Loucy (cell line): ENCODE data around the gene SMARCD3.

ENCODE experiments used
- H2AFZ ChIP-seq: fragments of 200-600 bp; sonication (generic); 2 replicates; pipeline ENCODE4 v1.6.0; 2016; ENCODE audit warnings: antibody characterized with exemption, mild to moderate bottlenecking, low read length, moderate library complexity
- H3F3A ChIP-seq: fragments of 200-600 bp; 2 replicates; pipeline ENCODE4 v1.6.0; 2016; ENCODE audit warnings: antibody characterized with exemption, low read depth, mild to moderate bottlenecking
- H3K27me3 ChIP-seq: fragments of 200-600 bp; sonication (generic); 2 replicates; pipeline ENCODE4 v1.6.1; 2014; ENCODE audit warnings: low read length, mild to moderate bottlenecking; ENCODE audit not compliant: insufficient read depth, poor library complexity, severe bottlenecking
- H3K36me3 ChIP-seq: fragments of 200-600 bp; sonication (generic); 2 replicates; pipeline ENCODE4 v1.6.1; 2016; ENCODE audit warnings: low read length; ENCODE audit not compliant: insufficient read depth
- H3K4me1 ChIP-seq: fragments of 200-600 bp; sonication (generic); 2 replicates; pipeline ENCODE4 v1.5.1; 2014; ENCODE audit warnings: low read length, mild to moderate bottlenecking; ENCODE audit not compliant: insufficient read depth, poor library complexity, severe bottlenecking
- H3K4me2 ChIP-seq: fragments of 200-600 bp; sonication (generic); 2 replicates; pipeline ENCODE4 v1.6.0; 2014; ENCODE audit warnings: antibody characterized with exemption, low read length, low read depth, mild to moderate bottlenecking; ENCODE audit not compliant: poor library complexity, severe bottlenecking
- H3K4me3 ChIP-seq: fragments of 200-600 bp; sonication (generic); 2 replicates; pipeline ENCODE4 v1.5.1; 2014; ENCODE audit warnings: low read length, mild to moderate bottlenecking, mixed read lengths; ENCODE audit not compliant: poor library complexity, severe bottlenecking
- H3K79me2 ChIP-seq: fragments of 200-600 bp; sonication (generic); 2 replicates; pipeline ENCODE4 v1.6.1; 2014; ENCODE audit warnings: low read length; ENCODE audit not compliant: insufficient read depth
- H3K9ac ChIP-seq: fragments of 200-600 bp; sonication (generic); 2 replicates; pipeline ENCODE4 v1.6.0; 2014; ENCODE audit warnings: mild to moderate bottlenecking, low read depth, low read length, moderate library complexity; ENCODE audit not compliant: poor library complexity, severe bottlenecking
- H3K9me2 ChIP-seq: fragments of 200-600 bp; sonication (generic); replicated peaks from 2 replicates; pipeline ENCODE4 v1.6.1; 2016; ENCODE audit warnings: low read depth, low read length, mixed read lengths
- H3K9me3 ChIP-seq: fragments of 200-600 bp; sonication (generic); 2 replicates; pipeline ENCODE4 v1.6.1; 2014; ENCODE audit warnings: mild to moderate bottlenecking, antibody characterized with exemption, low read length, low read depth; ENCODE audit not compliant: insufficient read depth
- H4K20me1 ChIP-seq: fragments of 200-600 bp; sonication (generic); 2 replicates; pipeline ENCODE4 v1.6.0; 2014; ENCODE audit warnings: antibody characterized with exemption, low read length, mild to moderate bottlenecking; ENCODE audit not compliant: insufficient read depth, poor library complexity, severe bottlenecking
- EZH2phosphoT487 ChIP-seq: fragments of 200-600 bp; IDR thresholded peaks from 2 replicates; pipeline ENCODE4 v1.6.1; 2018; ENCODE audit warnings: antibody characterized with exemption, mild to moderate bottlenecking, moderate library complexity, borderline replicate concordance
- TF ChIP-seq, protein P1 (sequence below): fragments of 200-600 bp; sonication (generic); conservative IDR thresholded peaks from 2 replicates; pipeline ENCODE4 v1.5.1; 2014; ENCODE audit warnings: mild to moderate bottlenecking, antibody characterized with exemption, low read length

SMARCD3 gene

DNA sequence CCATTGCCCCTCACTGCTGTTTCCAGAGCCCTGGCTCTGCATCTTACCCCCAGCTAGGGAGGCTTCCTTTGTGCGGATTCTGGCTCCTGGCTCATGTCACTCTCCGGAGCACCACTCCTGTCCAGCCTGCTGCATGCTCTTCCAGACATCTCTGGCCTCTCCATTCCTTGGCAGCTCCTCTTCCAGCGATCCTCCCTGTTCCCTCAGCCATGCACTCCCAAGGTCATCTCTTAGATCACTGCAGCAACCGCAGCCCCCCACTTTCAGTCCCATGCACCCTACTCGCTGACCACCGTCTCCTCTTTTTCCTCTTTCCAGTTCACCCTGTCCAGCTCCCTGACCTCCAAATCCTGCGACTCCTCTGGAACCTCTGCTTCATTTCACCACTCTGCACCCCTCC is 6.9 kb upstream of the SMARCD3 start:
- Histone ChIP-seq H3K27me3 (no peaks in the 10 kb centered on the region), H3K4me3 (no peak overlapping the region), H2AFZ (no peak overlapping the region)

DNA sequence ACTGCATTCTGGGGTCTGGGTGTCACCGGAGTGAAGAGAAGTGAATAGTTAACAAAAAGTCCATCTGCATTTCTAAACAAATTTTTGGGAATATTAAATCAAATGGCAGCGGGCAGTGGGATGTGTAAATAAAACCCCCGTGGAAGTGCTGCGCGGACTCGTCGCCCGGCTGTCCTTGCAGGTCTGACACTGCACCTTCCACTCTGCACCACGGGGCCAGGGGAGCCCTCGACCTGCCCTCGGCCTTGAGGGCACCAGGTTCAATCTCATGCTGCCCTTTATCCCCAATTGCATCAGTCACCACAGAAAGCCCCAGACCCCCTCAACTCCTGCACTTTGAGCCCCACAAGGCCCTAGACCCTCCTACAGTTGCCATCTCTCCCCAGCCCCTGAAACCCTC is 6.4 kb upstream of the SMARCD3 start:
- Histone ChIP-seq H2AFZ (no peak overlapping the region), H3K36me3 (no peaks in the 10 kb centered on the region), H3K4me2 (no peak overlapping the region), H3K27me3 (no peaks in the 10 kb centered on the region), H4K20me1 (no peaks in the 10 kb centered on the region), H3F3A (no peaks in the 10 kb centered on the region), H3K9me3 (no peaks in the 10 kb centered on the region), H3K79me2 (no peaks in the 10 kb centered on the region), H3K4me3 (no peak overlapping the region), H3K9me2 (no peaks in the 10 kb centered on the region), H3K4me1 (peaks cover 11% of the 10 kb centered on the region), H3K9ac (no peak overlapping the region)
- TF ChIP-seq, protein P1, sequence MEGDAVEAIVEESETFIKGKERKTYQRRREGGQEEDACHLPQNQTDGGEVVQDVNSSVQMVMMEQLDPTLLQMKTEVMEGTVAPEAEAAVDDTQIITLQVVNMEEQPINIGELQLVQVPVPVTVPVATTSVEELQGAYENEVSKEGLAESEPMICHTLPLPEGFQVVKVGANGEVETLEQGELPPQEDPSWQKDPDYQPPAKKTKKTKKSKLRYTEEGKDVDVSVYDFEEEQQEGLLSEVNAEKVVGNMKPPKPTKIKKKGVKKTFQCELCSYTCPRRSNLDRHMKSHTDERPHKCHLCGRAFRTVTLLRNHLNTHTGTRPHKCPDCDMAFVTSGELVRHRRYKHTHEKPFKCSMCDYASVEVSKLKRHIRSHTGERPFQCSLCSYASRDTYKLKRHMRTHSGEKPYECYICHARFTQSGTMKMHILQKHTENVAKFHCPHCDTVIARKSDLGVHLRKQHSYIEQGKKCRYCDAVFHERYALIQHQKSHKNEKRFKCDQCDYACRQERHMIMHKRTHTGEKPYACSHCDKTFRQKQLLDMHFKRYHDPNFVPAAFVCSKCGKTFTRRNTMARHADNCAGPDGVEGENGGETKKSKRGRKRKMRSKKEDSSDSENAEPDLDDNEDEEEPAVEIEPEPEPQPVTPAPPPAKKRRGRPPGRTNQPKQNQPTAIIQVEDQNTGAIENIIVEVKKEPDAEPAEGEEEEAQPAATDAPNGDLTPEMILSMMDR: no peak
- no peak for TF ChIP-seq EZH2phosphoT487

More for the DNA sequence above, 6.9 kb upstream of the SMARCD3 start:
- Histone ChIP-seq H3K4me1 (peaks cover 11% of the 10 kb centered on the region), H3F3A (no peaks in the 10 kb centered on the region), H3K4me2 (no peak overlapping the region), H3K9me2 (no peaks in the 10 kb centered on the region), H4K20me1 (no peaks in the 10 kb centered on the region), H3K9me3 (no peaks in the 10 kb centered on the region), H3K9ac (no peak overlapping the region), H3K36me3 (no peaks in the 10 kb centered on the region), H3K79me2 (no peaks in the 10 kb centered on the region)
- TF ChIP-seq EZH2phosphoT487: no peak
- TF ChIP-seq, protein P1: no peak

DNA sequence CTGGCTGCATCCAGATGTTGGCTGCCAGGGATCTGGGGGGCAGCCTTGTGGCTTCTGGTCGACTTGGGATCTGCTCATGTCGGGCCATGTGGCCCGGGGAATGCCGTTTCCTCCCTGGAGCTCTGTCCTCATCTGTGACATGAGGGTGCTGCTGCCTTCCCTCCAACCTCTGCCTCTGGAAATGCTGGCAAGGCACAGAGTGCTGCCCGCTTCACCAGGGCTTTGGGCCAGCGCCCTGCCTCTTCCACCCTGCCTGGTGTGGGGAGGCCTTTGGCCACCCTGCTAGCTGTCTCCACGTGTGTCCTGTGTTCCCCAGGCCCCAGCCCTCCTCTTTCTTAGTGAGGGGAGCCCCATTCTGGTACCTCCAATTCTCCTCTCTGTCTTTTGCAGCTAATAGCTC is 5.8 kb upstream of the SMARCD3 start:
- Histone ChIP-seq H3K27me3 (no peaks in the 10 kb centered on the region), H3K79me2 (no peaks in the 10 kb centered on the region), H3K36me3 (no peaks in the 10 kb centered on the region), H3K9me2 (no peaks in the 10 kb centered on the region), H4K20me1 (no peaks in the 10 kb centered on the region), H3K4me2 (no peak overlapping the region), H3F3A (no peaks in the 10 kb centered on the region), H3K9ac (no peak overlapping the region), H2AFZ (no peak overlapping the region), H3K9me3 (no peaks in the 10 kb centered on the region), H3K4me3 (no peak overlapping the region), H3K4me1 (peaks cover 11% of the 10 kb centered on the region)
- TF ChIP-seq, protein P1: no peak
- no peak for TF ChIP-seq EZH2phosphoT487
